Measurements from ENCODE around the gene CDC42BPB.

Gene CDC42BPB

DNA sequence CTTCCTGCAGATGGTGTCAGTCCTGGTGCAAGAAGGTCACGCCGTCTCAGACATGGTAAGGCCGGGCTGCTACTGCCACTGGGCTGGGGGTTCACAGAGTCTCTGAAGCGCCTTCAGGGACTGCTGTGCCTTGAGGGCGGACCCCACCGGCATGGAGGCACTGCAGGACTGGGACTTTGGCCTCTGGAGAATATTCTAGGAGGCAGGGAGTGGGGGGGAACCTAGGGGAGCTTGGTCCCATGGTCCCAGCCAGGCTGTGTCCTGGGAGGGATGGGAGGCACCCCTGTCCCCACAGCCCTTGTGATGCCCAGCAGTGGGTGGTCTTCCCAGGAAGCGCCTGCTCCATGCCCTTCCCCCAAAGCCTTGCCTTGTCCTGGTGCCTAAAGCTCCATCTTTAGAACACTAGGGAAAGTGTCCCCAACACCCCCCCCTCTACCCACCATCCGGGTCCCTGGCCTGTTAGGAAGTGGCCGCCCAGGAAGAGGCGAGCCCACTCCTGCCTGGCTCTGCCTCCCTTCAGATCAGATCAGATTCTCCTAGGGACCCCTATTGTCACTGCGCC, 133.3 kb downstream of the CDC42BPB start:
- ChIA-PET CTCF (interaction anchor here (0.5 kb wide), 1 partner anchor 1263 kb away, joined by 3 read pairs; no protein-coding TSS in a partner anchor), POLR2A (no interaction called here)
- Histone ChIP-seq H3K36me3 (ENCODE audit: control insufficient read depth in 2 of 2, insufficient read depth in 1 of 2, low read length in 2 of 2) (no peaks in the 10 kb centered on the region), H3K4me1 (ENCODE audit: control insufficient read depth, insufficient read depth, low read length) (no peaks in the 10 kb centered on the region), H3K9me3 (ENCODE audit: control insufficient read depth, insufficient read depth, low read depth, low read length) (no peaks in the 10 kb centered on the region), H3K4me3 (ENCODE audit: low read depth, low read length) (no peak overlapping the region), H3K27ac (ENCODE audit: extremely low read depth, low read depth, low read length) (no peak overlapping the region)
- TF ChIP-seq ZSCAN16 (tag by site-specific recombination; IDR thresholded peaks at IDR 0.05) (no peak), ZNF174 (tag by site-specific recombination; IDR thresholded peaks at IDR 0.05) (no peak), PRDM1 (tag by site-specific recombination; IDR thresholded peaks at IDR 0.05) (no peak), ZNF112 (tag by site-specific recombination; IDR thresholded peaks at IDR 0.05) (no peak), ZNF19 (tag by site-specific recombination; IDR thresholded peaks at IDR 0.05; ENCODE audit: low read depth) (no peak), ZNF335 (tag by site-specific recombination; conservative IDR thresholded peaks at IDR 0.05) (no peak)
- TF ChIP-seq, protein P1, sequence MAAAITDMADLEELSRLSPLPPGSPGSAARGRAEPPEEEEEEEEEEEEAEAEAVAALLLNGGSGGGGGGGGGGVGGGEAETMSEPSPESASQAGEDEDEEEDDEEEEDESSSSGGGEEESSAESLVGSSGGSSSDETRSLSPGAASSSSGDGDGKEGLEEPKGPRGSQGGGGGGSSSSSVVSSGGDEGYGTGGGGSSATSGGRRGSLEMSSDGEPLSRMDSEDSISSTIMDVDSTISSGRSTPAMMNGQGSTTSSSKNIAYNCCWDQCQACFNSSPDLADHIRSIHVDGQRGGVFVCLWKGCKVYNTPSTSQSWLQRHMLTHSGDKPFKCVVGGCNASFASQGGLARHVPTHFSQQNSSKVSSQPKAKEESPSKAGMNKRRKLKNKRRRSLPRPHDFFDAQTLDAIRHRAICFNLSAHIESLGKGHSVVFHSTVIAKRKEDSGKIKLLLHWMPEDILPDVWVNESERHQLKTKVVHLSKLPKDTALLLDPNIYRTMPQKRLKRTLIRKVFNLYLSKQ (tag by site-specific recombination; IDR thresholded peaks at IDR 0.05; ENCODE audit: borderline replicate concordance) = no peak
- TF ChIP-seq, protein P2, sequence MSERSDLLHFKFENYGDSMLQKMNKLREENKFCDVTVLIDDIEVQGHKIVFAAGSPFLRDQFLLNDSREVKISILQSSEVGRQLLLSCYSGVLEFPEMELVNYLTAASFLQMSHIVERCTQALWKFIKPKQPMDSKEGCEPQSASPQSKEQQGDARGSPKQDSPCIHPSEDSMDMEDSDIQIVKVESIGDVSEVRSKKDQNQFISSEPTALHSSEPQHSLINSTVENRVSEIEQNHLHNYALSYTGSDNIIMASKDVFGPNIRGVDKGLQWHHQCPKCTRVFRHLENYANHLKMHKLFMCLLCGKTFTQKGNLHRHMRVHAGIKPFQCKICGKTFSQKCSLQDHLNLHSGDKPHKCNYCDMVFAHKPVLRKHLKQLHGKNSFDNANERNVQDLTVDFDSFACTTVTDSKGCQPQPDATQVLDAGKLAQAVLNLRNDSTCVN (tag by site-specific recombination; optimal IDR thresholded peaks at IDR 0.05) = no peak
- TF ChIP-seq, protein P3, sequence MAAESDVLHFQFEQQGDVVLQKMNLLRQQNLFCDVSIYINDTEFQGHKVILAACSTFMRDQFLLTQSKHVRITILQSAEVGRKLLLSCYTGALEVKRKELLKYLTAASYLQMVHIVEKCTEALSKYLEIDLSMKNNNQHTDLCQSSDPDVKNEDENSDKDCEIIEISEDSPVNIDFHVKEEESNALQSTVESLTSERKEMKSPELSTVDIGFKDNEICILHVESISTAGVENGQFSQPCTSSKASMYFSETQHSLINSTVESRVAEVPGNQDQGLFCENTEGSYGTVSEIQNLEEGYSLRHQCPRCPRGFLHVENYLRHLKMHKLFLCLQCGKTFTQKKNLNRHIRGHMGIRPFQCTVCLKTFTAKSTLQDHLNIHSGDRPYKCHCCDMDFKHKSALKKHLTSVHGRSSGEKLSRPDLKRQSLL (tag by site-specific recombination; IDR thresholded peaks at IDR 0.05) = no peak
- TF ChIP-seq, protein P4, sequence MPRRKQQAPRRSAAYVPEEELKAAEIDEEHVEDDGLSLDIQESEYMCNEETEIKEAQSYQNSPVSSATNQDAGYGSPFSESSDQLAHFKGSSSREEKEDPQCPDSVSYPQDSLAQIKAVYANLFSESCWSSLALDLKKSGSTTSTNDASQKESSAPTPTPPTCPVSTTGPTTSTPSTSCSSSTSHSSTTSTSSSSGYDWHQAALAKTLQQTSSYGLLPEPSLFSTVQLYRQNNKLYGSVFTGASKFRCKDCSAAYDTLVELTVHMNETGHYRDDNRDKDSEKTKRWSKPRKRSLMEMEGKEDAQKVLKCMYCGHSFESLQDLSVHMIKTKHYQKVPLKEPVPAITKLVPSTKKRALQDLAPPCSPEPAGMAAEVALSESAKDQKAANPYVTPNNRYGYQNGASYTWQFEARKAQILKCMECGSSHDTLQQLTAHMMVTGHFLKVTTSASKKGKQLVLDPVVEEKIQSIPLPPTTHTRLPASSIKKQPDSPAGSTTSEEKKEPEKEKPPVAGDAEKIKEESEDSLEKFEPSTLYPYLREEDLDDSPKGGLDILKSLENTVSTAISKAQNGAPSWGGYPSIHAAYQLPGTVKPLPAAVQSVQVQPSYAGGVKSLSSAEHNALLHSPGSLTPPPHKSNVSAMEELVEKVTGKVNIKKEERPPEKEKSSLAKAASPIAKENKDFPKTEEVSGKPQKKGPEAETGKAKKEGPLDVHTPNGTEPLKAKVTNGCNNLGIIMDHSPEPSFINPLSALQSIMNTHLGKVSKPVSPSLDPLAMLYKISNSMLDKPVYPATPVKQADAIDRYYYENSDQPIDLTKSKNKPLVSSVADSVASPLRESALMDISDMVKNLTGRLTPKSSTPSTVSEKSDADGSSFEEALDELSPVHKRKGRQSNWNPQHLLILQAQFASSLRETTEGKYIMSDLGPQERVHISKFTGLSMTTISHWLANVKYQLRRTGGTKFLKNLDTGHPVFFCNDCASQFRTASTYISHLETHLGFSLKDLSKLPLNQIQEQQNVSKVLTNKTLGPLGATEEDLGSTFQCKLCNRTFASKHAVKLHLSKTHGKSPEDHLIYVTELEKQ (tag by site-specific recombination; IDR thresholded peaks at IDR 0.05; ENCODE audit: borderline replicate concordance) = no peak

DNA sequence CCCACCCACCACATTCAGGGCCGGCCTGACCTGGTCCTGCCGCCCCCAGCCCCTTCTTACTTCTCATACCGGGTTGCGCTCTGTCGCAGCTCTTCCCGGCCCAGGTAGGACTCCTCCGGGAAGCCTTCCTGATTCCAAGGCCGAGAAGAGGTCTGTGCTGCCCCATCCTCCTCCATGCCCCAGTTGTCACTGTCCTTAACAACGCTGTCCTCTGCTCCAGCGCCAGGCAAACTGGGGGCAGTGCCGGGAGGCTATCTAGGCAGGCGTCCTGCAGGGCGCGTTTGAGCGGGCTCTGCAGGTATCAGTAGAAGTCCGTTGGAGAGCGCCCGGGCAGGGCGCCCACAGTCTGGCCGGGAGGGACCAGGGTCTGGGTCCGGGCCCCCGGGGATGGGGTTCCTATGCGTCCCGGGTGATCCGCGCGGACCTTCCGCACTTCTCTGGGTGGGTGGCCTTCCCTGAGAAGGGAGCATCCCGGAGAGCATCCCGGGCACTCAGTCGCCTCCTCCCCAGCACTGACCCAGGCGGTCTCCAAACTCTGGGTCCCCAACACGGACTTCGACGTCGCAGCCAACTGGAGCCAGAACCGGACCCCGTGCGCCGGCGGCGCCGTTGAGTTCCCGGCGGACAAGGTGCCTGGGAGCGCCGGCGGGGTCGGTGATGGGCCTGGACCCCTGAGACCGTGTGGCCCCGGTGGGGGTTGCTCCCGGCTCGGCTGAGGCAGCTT, 134.0 kb downstream of the CDC42BPB start:
- H3K4me1 ChIP-seq (ENCODE audit: control insufficient read depth, insufficient read depth, low read length) = no peaks in the 10 kb centered on the region
- ChIA-PET POLR2A (no interaction called here), CTCF (no interaction called here)
- H3K27ac ChIP-seq (ENCODE audit: extremely low read depth, low read depth, low read length) = no peak overlapping the region
- TF ChIP-seq ZNF501 (tag by site-specific recombination; IDR thresholded peaks at IDR 0.05) = no peak
- TF ChIP-seq ZNF530 (tag by site-specific recombination; IDR thresholded peaks at IDR 0.05; ENCODE audit: low read depth) = no peak
- no peak for TF ChIP-seq ZBTB48 (tag by site-specific recombination; IDR thresholded peaks at IDR 0.05)
- TF ChIP-seq ZNF274 (IDR thresholded peaks at IDR 0.05; ENCODE audit: low read length) = no peak
- no peak for TF ChIP-seq ZNF274 (tag by site-specific recombination; IDR thresholded peaks at IDR 0.05; ENCODE audit: borderline replicate concordance)
- no peak for TF ChIP-seq ZNF239 (tag by site-specific recombination; IDR thresholded peaks at IDR 0.05)
- no peak for TF ChIP-seq ZNF423 (tag by site-specific recombination; IDR thresholded peaks at IDR 0.05)
- H3K4me3 ChIP-seq (ENCODE audit: low read depth, low read length) = no peak overlapping the region
- no peaks in the 10 kb centered on the region for H3K9me3 ChIP-seq (ENCODE audit: control insufficient read depth, insufficient read depth, low read depth, low read length)
- H3K36me3 ChIP-seq (ENCODE audit: control insufficient read depth in 2 of 2, insufficient read depth in 1 of 2, low read length in 2 of 2) = no peaks in the 10 kb centered on the region
